ENCODE measurements around the gene LCN9.
"Not testable (repeated sequence)": the region's sequence is repeated elsewhere in the genome, so short reads cannot be mapped to it uniquely, and the experiment has no call there.

Gene LCN9

DNA sequence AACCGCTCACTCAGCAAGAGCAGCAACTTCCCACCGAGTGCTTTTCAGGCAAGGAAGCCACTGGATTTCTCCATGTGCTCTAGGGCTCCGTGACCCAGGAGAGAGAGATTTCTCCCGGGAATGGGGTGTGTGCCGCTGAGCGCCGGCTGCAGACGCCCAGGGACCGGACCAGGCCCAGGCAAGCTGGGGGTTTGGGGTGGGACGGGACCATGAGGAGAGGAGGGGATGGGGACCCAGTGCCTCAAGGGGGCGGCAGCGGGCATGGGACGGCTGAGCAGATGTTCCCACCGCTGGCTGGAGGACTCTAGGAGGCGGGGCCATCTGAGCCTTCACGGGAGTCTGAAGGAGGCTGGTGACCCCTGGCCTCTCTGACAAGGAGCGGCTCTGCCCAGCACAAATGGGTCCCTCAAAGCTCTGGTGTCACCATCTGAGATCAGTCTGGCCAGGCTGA, 8.5 kb downstream of the LCN9 start:
- no peak for DNase-seq (ENCODE audit: low read depth in 2 of 2)

GRCh38 chr9:135672786-135673185, 9.7 kb downstream of the LCN9 start:
- not testable (repeated sequence) for DNase-seq (ENCODE audit: low read depth in 2 of 2)

DNA sequence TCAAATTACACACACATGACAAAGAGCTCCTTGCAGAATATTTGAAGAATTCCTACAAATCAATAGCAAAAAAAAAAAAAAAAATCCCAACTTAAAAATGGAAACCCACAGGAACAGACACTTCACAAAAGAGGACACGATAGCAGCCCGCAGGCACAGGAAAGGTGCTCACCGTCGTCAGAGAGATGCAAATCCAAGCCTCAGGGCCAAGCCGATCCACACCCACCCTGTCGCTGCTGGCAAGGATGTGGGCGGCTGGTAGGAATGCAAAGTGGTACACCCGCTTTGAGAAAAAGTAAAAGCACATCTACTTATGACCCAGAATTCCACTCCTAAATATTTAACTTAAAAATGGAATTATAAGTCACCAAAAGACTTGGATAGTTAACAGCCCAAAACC, 10.8 kb downstream of the LCN9 start:
- DNase-seq (ENCODE audit: low read depth in 2 of 2), result no peak

DNA sequence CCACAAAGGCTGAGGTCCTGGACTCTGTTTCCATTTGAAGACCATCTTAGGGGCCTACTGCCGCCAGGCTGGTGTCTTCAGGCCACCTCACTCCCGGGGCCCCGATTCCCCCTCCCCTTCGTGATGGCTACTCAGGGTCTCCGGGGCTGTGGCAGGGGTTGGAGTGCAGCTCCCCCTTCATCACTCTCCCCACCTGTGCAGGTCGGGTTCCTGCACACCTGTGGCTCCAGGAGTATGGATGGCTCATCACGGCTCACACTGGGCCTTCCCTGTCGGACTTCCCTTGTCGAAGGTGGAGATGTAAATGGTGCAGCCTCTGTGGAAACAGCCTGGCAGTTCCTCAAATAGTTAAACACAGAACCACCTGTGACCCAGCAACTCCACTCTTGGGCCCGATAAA, 11.9 kb downstream of the LCN9 start:
- no peak for DNase-seq (ENCODE audit: low read depth in 2 of 2)

DNA sequence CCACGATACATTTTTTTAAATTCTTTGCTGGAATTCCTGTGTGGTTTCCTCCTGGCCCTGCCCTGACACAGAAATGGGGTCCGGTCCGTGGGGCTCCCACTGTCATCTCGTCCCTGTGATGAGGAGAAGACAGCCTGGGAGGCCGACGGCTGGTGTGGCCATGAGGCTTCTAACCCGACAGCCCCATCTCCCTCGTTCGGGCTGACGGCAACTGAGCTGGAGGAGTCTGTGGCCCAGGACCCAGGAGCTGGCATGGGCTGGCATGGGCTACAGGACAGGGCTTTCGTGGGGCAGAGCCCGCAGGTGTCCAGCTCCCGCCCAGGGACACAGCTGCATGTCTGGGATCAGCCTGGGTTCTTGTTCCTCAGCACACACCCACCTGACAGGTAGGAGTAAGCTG, 13.8 kb downstream of the LCN9 start:
- no peak for DNase-seq (ENCODE audit: low read depth in 2 of 2)

DNA sequence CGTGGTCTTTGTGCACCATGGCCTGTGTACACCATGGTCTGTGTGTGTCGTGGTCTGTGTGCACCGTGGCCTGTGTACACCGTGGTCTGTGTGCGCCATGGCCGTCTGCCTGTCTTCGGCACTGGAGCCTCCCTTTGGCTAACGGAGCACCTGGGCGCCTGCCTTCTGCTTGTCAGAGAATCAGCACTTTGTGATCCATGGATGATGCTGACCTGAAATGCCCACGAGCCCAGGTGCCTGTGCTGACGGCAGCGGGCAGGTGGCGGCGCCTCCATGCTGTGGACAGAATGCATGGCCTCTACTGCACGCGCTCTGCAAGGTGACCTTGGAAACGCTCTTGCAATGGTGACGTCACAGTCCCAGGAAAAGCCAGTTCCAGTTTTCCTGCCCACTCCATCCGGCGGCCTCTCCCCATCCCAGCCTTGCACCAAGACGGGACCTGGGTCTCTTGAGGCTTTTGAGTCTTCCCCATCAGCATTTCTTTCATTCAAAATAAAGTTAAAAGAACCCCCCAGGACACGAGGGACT, 14.6 kb downstream of the LCN9 start:
- no peak for DNase-seq (ENCODE audit: low read depth in 2 of 2)

GRCh38 chr9:135678236-135679017, 15.3 kb downstream of the LCN9 start:
- no peak for DNase-seq (ENCODE audit: low read depth in 2 of 2)

GRCh38 chr9:135680056-135680455, 16.9 kb downstream of the LCN9 start:
- DNase-seq (ENCODE audit: low read depth in 2 of 2), result no peak

DNA sequence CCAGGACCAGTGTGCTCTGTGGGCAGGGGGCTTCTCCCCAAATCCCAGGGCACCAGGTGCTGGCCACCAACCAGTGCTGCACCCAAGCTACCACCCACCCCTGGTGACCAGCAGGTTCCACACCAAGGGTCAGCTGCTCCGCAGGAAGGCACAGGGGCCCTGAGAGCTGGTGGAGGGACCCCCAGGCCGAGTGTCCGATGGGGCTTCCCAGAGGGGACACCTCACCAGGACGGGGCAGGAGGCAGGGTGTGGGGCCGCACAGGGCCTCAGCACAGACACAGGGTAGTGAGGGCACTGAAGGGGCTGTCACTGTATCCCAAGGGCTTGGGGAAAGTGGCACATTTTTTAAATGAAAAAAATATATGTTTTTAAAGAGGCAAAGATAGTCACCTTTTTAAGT, 18.1 kb downstream of the LCN9 start:
- DNase-seq (ENCODE audit: low read depth in 2 of 2), result no peak

- DNase-seq (ENCODE audit: low read depth in 2 of 2), result no peak
Observed at GRCh38 chr9:135683401-135684034, 20.4 kb downstream of the LCN9 start.

GRCh38 chr9:135684691-135685090, 21.6 kb downstream of the LCN9 start:
- DNase-seq (ENCODE audit: low read depth in 2 of 2), result no peak

GRCh38 chr9:135687216-135687615, 24.1 kb downstream of the LCN9 start:
- no peak for DNase-seq (ENCODE audit: low read depth in 2 of 2)

DNA sequence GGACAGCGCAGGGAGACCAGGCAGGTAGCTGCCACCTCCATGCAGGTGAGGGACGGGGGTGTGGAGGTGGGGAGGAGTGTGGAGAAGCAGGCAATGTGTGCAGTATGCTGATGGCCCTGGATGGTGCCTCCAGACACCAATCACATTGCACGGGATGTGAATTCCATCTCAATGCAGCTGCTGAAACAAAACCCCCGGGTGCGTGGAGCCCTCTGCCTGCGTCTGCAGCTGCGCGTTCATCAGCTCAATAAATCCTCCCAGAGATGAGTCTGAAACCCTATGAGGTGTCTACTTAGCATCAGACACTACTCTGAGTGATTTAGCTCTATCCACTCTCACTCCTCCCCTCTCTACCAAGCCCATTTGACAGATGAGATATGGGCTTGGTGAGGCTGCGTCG, 25.9 kb downstream of the LCN9 start:
- no peak for DNase-seq (ENCODE audit: low read depth in 2 of 2)

DNA sequence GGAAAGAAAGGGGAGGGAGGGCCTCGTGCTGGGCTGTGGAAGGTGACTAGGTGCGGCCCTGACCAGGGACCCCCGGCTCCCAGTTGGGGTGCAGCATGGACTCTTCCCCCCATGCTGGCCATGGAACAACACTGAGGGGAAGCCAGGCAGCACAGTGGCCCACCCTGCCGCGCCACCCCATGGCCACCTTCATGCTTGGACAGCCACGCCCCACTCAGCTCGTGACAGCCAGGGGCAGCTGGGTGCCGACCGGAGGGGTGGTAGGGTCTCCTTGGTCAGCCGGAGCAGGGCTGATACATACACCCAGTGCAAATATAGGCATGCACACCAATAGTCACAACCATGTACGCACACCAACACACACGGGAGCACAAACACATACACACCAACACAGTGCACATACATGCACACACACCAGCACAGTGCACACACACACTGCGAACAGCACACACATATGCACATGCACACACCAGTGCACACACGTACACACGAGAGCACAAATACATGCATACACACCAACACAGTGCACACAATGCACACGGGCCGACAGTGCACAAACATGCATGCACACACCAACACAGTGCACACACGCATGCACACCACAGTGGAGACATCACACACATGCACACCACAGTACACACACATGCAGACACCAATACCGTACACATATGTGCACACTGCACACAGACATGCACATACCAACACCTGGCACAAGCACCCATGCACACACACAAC, 27.9 kb downstream of the LCN9 start:
- DNase-seq (ENCODE audit: low read depth in 2 of 2), result no peak

- no peak for DNase-seq (ENCODE audit: low read depth in 2 of 2)
Observed at GRCh38 chr9:135692410-135692809, 29.3 kb downstream of the LCN9 start.

GRCh38 chr9:135693265-135693664, 30.2 kb downstream of the LCN9 start:
- DNase-seq (ENCODE audit: low read depth in 2 of 2), result no peak

- no peak for DNase-seq (ENCODE audit: low read depth in 2 of 2)
Observed at GRCh38 chr9:135693771-135694170, 30.7 kb downstream of the LCN9 start.

DNA sequence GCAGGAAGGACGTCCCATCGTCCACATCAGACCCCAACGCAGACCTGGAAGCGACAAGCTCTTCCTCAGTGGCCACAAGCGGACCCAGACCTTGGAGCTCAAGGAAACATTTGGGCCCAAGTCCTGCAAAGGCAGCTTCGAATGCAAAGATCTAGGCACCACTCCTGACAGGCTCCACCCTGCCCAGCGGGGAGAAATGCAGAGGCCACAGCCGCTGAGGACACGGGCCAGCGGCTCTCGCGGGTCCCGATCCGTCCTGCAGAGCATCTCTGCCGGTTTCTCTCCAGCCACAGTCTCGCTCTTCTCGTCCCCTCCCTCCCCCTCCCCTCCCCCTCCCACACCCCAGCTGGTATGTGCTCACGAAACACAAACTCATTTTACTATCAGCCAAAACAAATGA, 31.3 kb downstream of the LCN9 start:
- no peak for DNase-seq (ENCODE audit: low read depth in 2 of 2)

- DNase-seq (ENCODE audit: low read depth in 2 of 2), result no peak
Observed at GRCh38 chr9:135695036-135695435, 31.9 kb downstream of the LCN9 start.

GRCh38 chr9:135695642-135696041, 32.5 kb downstream of the LCN9 start:
- DNase-seq (ENCODE audit: low read depth in 2 of 2), result no peak

DNA sequence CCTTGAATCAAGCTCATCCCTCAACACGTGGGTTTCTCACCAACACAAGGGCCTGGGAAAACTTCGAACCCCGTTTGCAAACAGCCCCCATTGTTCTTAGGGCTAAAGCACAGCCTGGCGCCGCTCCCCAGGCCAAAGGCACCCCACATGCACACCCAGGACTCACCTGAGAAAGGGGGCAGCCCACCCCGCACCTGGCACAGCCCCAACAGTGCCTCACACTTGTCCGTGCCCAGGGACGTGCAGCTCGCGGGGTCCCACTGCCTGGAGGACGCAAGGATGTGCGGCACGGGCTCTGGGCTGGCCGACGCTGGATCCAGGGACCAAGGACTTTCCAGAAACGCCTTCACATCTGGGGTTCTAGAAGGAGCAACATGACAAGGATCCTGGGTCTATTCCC, 33.3 kb downstream of the LCN9 start:
- DNase-seq (ENCODE audit: low read depth in 2 of 2), result no peak

- DNase-seq (ENCODE audit: low read depth in 2 of 2), result no peak
Observed at GRCh38 chr9:135697226-135697625, 34.1 kb downstream of the LCN9 start.

GRCh38 chr9:135698236-135698635, 35.1 kb downstream of the LCN9 start:
- no peak for DNase-seq (ENCODE audit: low read depth in 2 of 2)
